HEK293 (cell line): ENCODE data around the gene CFAP73.
A peak's percentile ranks its signal among the peaks of the same experiment; 100 is the strongest.

Experiments
- CTCF ChIA-PET: fragments of 350-600 bp; formaldehyde crosslinking; extraction: SDS; loops from one replicate; lab custom pipeline; 2021; ENCODE audit warnings: antibody characterized with exemption; lab: Yijun Ruan, JAX
- POLR2A ChIA-PET: fragments of 300-600 bp; formaldehyde crosslinking; extraction: SDS; loops from one replicate; lab custom pipeline; 2020; ENCODE audit warnings: antibody characterized with exemption, inconsistent platforms; lab: Yijun Ruan, JAX
- H3K27ac ChIP-seq: fragments of 200-500 bp; sonication (Bioruptor generic); 2 replicates; pipeline ENCODE4 v1.5.1; 2014; ENCODE audit warnings: low read depth, low read length, control low read depth, inconsistent platforms; ENCODE audit errors: extremely low read depth
- H3K36me3 ChIP-seq, 2 experiments: fragments of 200-500 bp in 1 of 2; sonication (Bioruptor generic) in 1 of 2; 1 replicate in 1 of 2; 2 replicates in 1 of 2; pipeline ENCODE4 v1.5.1; 2014 to 2017; ENCODE audit warnings: inconsistent platforms in 2 of 2, low read length in 2 of 2; ENCODE audit not compliant: control insufficient read depth in 2 of 2, insufficient read depth in 1 of 2
- H3K4me1 ChIP-seq: fragments of 200-500 bp; sonication (Bioruptor generic); 2 replicates; pipeline ENCODE4 v1.5.1; 2014; ENCODE audit warnings: mild to moderate bottlenecking, low read length, inconsistent platforms; ENCODE audit not compliant: control insufficient read depth, insufficient read depth
- H3K4me3 ChIP-seq: 2 replicates; pipeline ENCODE4 v1.5.1; 2011; ENCODE audit warnings: low read depth, mild to moderate bottlenecking, control low read depth, low read length, moderate library complexity
- H3K9me3 ChIP-seq: fragments of 200-500 bp; sonication (Bioruptor generic); 2 replicates; pipeline ENCODE4 v1.5.1; 2014; ENCODE audit warnings: low read depth, low read length, inconsistent platforms; ENCODE audit not compliant: control insufficient read depth, insufficient read depth
- BCL11B ChIP-seq: fragments of 450-650 bp; formaldehyde crosslinking; IDR thresholded peaks from 2 replicates; pipeline ENCODE4 v1.5.1; 2016; ENCODE audit warnings: low read depth, missing biosample characterization, missing genetic modification characterization
- HOXA7 ChIP-seq: sonication (generic); formaldehyde crosslinking; IDR thresholded peaks from 2 replicates; pipeline ENCODE4 v1.8.1; 2022; ENCODE audit warnings: missing genetic modification reagents, borderline replicate concordance
- KLF16 ChIP-seq: fragments of 450-650 bp; formaldehyde crosslinking; IDR thresholded peaks from 2 replicates; pipeline ENCODE4 v1.5.1; 2017; ENCODE audit warnings: missing biosample characterization, missing genetic modification characterization
- RBAK ChIP-seq: fragments of 450-650 bp; formaldehyde crosslinking; IDR thresholded peaks from 2 replicates; pipeline ENCODE4 v1.5.1; 2016; ENCODE audit warnings: missing biosample characterization, missing genetic modification characterization
- SCRT1 ChIP-seq: fragments of 450-650 bp; formaldehyde crosslinking; IDR thresholded peaks from 2 replicates; pipeline ENCODE4 v1.5.1; 2016; ENCODE audit warnings: missing biosample characterization, missing genetic modification characterization, borderline replicate concordance
- SCRT2 ChIP-seq: fragments of 450-650 bp; formaldehyde crosslinking; IDR thresholded peaks from 2 replicates; pipeline ENCODE4 v1.5.1; 2016; ENCODE audit warnings: missing biosample characterization, missing genetic modification characterization
- SP2 ChIP-seq: fragments of 450-650 bp; formaldehyde crosslinking; IDR thresholded peaks from 2 replicates; pipeline ENCODE4 v1.5.1; 2016; ENCODE audit warnings: missing biosample characterization, missing genetic modification characterization
- ZBTB1 ChIP-seq: fragments of 450-650 bp; formaldehyde crosslinking; IDR thresholded peaks from 2 replicates; pipeline ENCODE4 v1.5.1; 2016; ENCODE audit warnings: missing biosample characterization, missing genetic modification characterization
- ZBTB20 ChIP-seq: fragments of 450-650 bp; formaldehyde crosslinking; IDR thresholded peaks from 2 replicates; pipeline ENCODE4 v1.5.1; 2016; ENCODE audit warnings: missing biosample characterization, missing genetic modification characterization
- ZBTB49 ChIP-seq: fragments of 450-650 bp; formaldehyde crosslinking; IDR thresholded peaks from 2 replicates; pipeline ENCODE4 v1.5.1; 2016; ENCODE audit warnings: missing biosample characterization, missing genetic modification characterization, low read depth
- ZNF112 ChIP-seq: fragments of 450-650 bp; formaldehyde crosslinking; IDR thresholded peaks from 2 replicates; pipeline ENCODE4 v1.5.0; 2017; ENCODE audit warnings: missing biosample characterization, missing genetic modification characterization
- ZNF138 ChIP-seq: fragments of 450-650 bp; formaldehyde crosslinking; IDR thresholded peaks from 2 replicates; pipeline ENCODE4 v1.5.1; 2016; ENCODE audit warnings: missing biosample characterization, missing genetic modification characterization, borderline replicate concordance
- ZNF211 ChIP-seq: fragments of 450-650 bp; formaldehyde crosslinking; IDR thresholded peaks from 2 replicates; pipeline ENCODE4 v1.5.1; 2016; ENCODE audit warnings: low read depth, missing biosample characterization, missing genetic modification characterization
- ZNF214 ChIP-seq: fragments of 450-650 bp; formaldehyde crosslinking; IDR thresholded peaks from 2 replicates; pipeline ENCODE4 v1.5.1; 2017; ENCODE audit warnings: missing biosample characterization, mild to moderate bottlenecking, missing genetic modification characterization, borderline replicate concordance
- ZNF24 ChIP-seq: fragments of 450-650 bp; formaldehyde crosslinking; IDR thresholded peaks from 2 replicates; pipeline ENCODE4 v1.5.1; 2016; ENCODE audit warnings: missing biosample characterization, missing genetic modification characterization
- ZNF394 ChIP-seq: fragments of 450-650 bp; formaldehyde crosslinking; IDR thresholded peaks from 2 replicates; pipeline ENCODE4 v1.5.1; 2016; ENCODE audit warnings: missing biosample characterization, missing genetic modification characterization, mild to moderate bottlenecking, moderate library complexity, borderline replicate concordance
- ZNF426 ChIP-seq: fragments of 450-650 bp; formaldehyde crosslinking; IDR thresholded peaks from 2 replicates; pipeline ENCODE4 v1.5.1; 2017; ENCODE audit warnings: missing biosample characterization, missing genetic modification characterization, mild to moderate bottlenecking, inconsistent platforms, moderate library complexity
- ZNF530 ChIP-seq: fragments of 450-650 bp; formaldehyde crosslinking; IDR thresholded peaks from 2 replicates; pipeline ENCODE4 v1.5.1; 2016; ENCODE audit warnings: low read depth, missing biosample characterization, missing genetic modification characterization
- ZNF555 ChIP-seq: fragments of 450-650 bp; formaldehyde crosslinking; conservative IDR thresholded peaks from 2 replicates; pipeline ENCODE4 v1.5.1; 2017; ENCODE audit warnings: missing biosample characterization, mild to moderate bottlenecking, missing genetic modification characterization, inconsistent platforms
- ZNF558 ChIP-seq: fragments of 450-650 bp; formaldehyde crosslinking; IDR thresholded peaks from 2 replicates; pipeline ENCODE4 v1.5.1; 2016; ENCODE audit warnings: missing biosample characterization, missing genetic modification characterization
- ZNF610 ChIP-seq: fragments of 450-650 bp; formaldehyde crosslinking; IDR thresholded peaks from 2 replicates; pipeline ENCODE4 v1.5.1; 2016; ENCODE audit warnings: missing biosample characterization, missing genetic modification characterization, borderline replicate concordance
- ZNF623 ChIP-seq: fragments of 450-650 bp; formaldehyde crosslinking; IDR thresholded peaks from 2 replicates; pipeline ENCODE4 v1.5.1; 2016; ENCODE audit warnings: missing biosample characterization, missing genetic modification characterization
- ZNF626 ChIP-seq: fragments of 450-650 bp; sonication (Bioruptor Pico); formaldehyde crosslinking; IDR thresholded peaks from 2 replicates; pipeline ENCODE4 v1.5.1; 2018; ENCODE audit warnings: missing biosample characterization, missing genetic modification characterization, inconsistent platforms
- ZNF629 ChIP-seq: fragments of 450-650 bp; formaldehyde crosslinking; IDR thresholded peaks from 2 replicates; pipeline ENCODE4 v1.5.1; 2017; ENCODE audit warnings: missing biosample characterization, missing genetic modification characterization
- ZNF654 ChIP-seq: fragments of 450-650 bp; formaldehyde crosslinking; IDR thresholded peaks from 2 replicates; pipeline ENCODE4 v1.5.1; 2016; ENCODE audit warnings: low read depth, missing biosample characterization, missing genetic modification characterization
- ZNF660 ChIP-seq: fragments of 450-650 bp; IDR thresholded peaks from 2 replicates; pipeline ENCODE4 v1.5.1; 2018; ENCODE audit warnings: missing biosample characterization, mild to moderate bottlenecking, missing genetic modification characterization
- ZNF701 ChIP-seq: fragments of 450-650 bp; formaldehyde crosslinking; IDR thresholded peaks from 2 replicates; pipeline ENCODE4 v1.5.1; 2016; ENCODE audit warnings: missing biosample characterization, missing genetic modification characterization
- ZNF747 ChIP-seq: fragments of 450-650 bp; formaldehyde crosslinking; IDR thresholded peaks from 2 replicates; pipeline ENCODE4 v1.5.1; 2016; ENCODE audit warnings: missing biosample characterization, missing genetic modification characterization
- ZNF792 ChIP-seq: fragments of 450-650 bp; formaldehyde crosslinking; IDR thresholded peaks from 2 replicates; pipeline ENCODE4 v1.5.1; 2016; ENCODE audit warnings: missing biosample characterization, missing genetic modification characterization
- ZNF843 ChIP-seq: fragments of 450-650 bp; formaldehyde crosslinking; IDR thresholded peaks from 2 replicates; pipeline ENCODE4 v1.5.1; 2016; ENCODE audit warnings: missing biosample characterization, missing genetic modification characterization

Gene CFAP73

GRCh38 chr12:113133036-113133435 lies 16.5 kb upstream of the CFAP73 start (continued):
- TF ChIP-seq ZNF211 = no peak
- TF ChIP-seq ZNF426 (tag by site-specific recombination) = no peak
- TF ChIP-seq ZNF558 (tag by site-specific recombination) = no peak
- TF ChIP-seq HOXA7 = no peak
- no peak for TF ChIP-seq ZNF626
- TF ChIP-seq ZNF530 (tag by site-specific recombination) = no peak

GRCh38 chr12:113133666-113134065 lies 15.9 kb upstream of the CFAP73 start:
- H3K4me1 ChIP-seq = peaks cover 6% of the 10 kb centered on the region; the same call in 1 of the 2 replicates
- no peak overlapping the region for H3K27ac ChIP-seq
- TF ChIP-seq ZNF24 = no peak
- TF ChIP-seq, all 188 proteins: peak for 0
- Histone ChIP-seq H3K4me3 (no peak overlapping the region), H3K36me3 (no peaks in the 10 kb centered on the region), H3K9me3 (no peaks in the 10 kb centered on the region)
- POLR2A ChIA-PET = interaction anchor here (0.6 kb wide), 1 partner anchor 16 kb away, joined by 4 read pairs; the partner anchor contains the start of gene CFAP73
- CTCF ChIA-PET = interaction anchor here (0.5 to 2.6 kb wide), 6 partner anchors 10 to 89 kb away, joined by 3 to 9 read pairs (median 3); no protein-coding TSS in a partner anchor

- no peak overlapping the region for H3K4me3 ChIP-seq
- CTCF ChIA-PET = interaction anchor here (0.5 to 2.6 kb wide), 5 partner anchors 10 to 88 kb away, joined by 3 to 9 read pairs (median 3); no protein-coding TSS in a partner anchor
- no peaks in the 10 kb centered on the region for H3K9me3 ChIP-seq
- H3K27ac ChIP-seq = no peak overlapping the region
- TF ChIP-seq ZNF623 (tag by site-specific recombination) (no peak), ZNF138 (tag by site-specific recombination) (no peak), ZNF792 (tag by site-specific recombination) (no peak), BCL11B (tag by site-specific recombination) (no peak), SP2 (tag by site-specific recombination) (no peak), ZNF610 (tag by site-specific recombination) (no peak), ZNF660 (tag by site-specific recombination) (no peak), RBAK (tag by site-specific recombination) (no peak), ZBTB1 (no peak), ZNF747 (tag by site-specific recombination) (no peak), ZNF394 (tag by site-specific recombination) (no peak), ZNF555 (tag by site-specific recombination) (no peak), ZNF843 (no peak)
- H3K4me1 ChIP-seq = peaks cover 6% of the 10 kb centered on the region; the same call in 1 of the 2 replicates
- H3K36me3 ChIP-seq = no peaks in the 10 kb centered on the region
- POLR2A ChIA-PET = interaction anchor here (0.6 kb wide), 1 partner anchor 15 kb away, joined by 4 read pairs; the partner anchor contains the start of gene CFAP73
Measured at GRCh38 chr12:113134071-113134470, 15.5 kb upstream of the CFAP73 start.

- no peaks in the 10 kb centered on the region for H3K9me3 ChIP-seq
- H3K27ac ChIP-seq = no peak overlapping the region
- H3K4me3 ChIP-seq = no peak overlapping the region
- CTCF ChIA-PET = interaction anchor here (0.6 to 2.6 kb wide), 7 partner anchors 8 to 88 kb away, joined by 3 to 9 read pairs (median 3); partner anchors contain the start of gene CFAP73
- H3K4me1 ChIP-seq = peaks cover 6% of the 10 kb centered on the region; the same call in 1 of the 2 replicates
- POLR2A ChIA-PET = interaction anchor here (2.0 kb wide), 1 partner anchor 18 kb away, joined by 5 read pairs; no protein-coding TSS in a partner anchor
- no peaks in the 10 kb centered on the region for H3K36me3 ChIP-seq
- TF ChIP-seq ZNF214 (no peak), KLF16 (tag by site-specific recombination) (no peak), RBAK (tag by site-specific recombination) (no peak), ZNF629 (tag by site-specific recombination) (no peak), ZBTB20 (tag by site-specific recombination) (no peak), ZNF654 (tag by site-specific recombination) (no peak), ZNF138 (tag by site-specific recombination) (no peak), ZBTB49 (tag by site-specific recombination) (no peak), ZNF112 (tag by site-specific recombination) (no peak), SCRT2 (peak; percentile 65; the same call in 1 of the 2 replicates), SCRT1 (tag by site-specific recombination) (no peak), ZNF701 (tag by site-specific recombination) (no peak)
Measured at GRCh38 chr12:113134521-113134951, 15.0 kb upstream of the CFAP73 start.
